ENCODE measurements around the gene HMGN3.

Gene HMGN3

GRCh38 chr6:79234150-79235022 is at the start of gene HMGN3:
Gene HMGN3 (minus strand): TSS chr6:79234682.
- Histone ChIP-seq H3K27me3 (no peaks in the 10 kb centered on the region), H3K4me3 (peak within 1 kb of the TSS; percentile 65 to 77 (median 72)), H4K20me1 (no peaks in the 10 kb centered on the region), H3K4me1 (peaks cover 0 to 16% (median 0%) of the 10 kb centered on the region in 10 experiments; a peak in 4 of 20 replicates), H3K4me2 (peak within 1 kb of the TSS; percentile 56 to 74 (median 66)), H3K27ac (peak within 1 kb of the TSS; percentile 71 to 85 (median 79)), H3K9me3 (replicated peaks in 1 of 11) (peaks cover 0 to 3% (median 0%) of the 10 kb centered on the region in 11 experiments; a peak in 2 of 22 replicates), H3K36me3 (no peaks in the 10 kb centered on the region), H3K9ac (peak within 1 kb of the TSS; percentile 75 to 84 (median 83))
- TF ChIP-seq Cebpa-rat (IDR thresholded peaks at IDR 0.05), result no peak

GRCh38 chr6:79280756-79281155 is 46.3 kb upstream of the HMGN3 start:
- Histone ChIP-seq H3K36me3 (no peaks in the 10 kb centered on the region), H3K9me3 (replicated peaks in 1 of 11) (no peaks in the 10 kb centered on the region), H3K4me3 (no peak overlapping the region), H3K9ac (no peak overlapping the region), H3K4me2 (no peak overlapping the region), H3K27ac (no peak overlapping the region), H3K4me1 (no peaks in the 10 kb centered on the region), H3K27me3 (no peaks in the 10 kb centered on the region), H4K20me1 (no peaks in the 10 kb centered on the region)
- TF ChIP-seq Cebpa-rat (IDR thresholded peaks at IDR 0.05), result no peak

GRCh38 chr6:79277109-79277508 is 42.6 kb upstream of the HMGN3 start:
- H3K4me3 ChIP-seq, result no peak overlapping the region
- H4K20me1 ChIP-seq, result no peaks in the 10 kb centered on the region
- TF ChIP-seq Cebpa-rat (IDR thresholded peaks at IDR 0.05), result no peak
- H3K36me3 ChIP-seq, result no peaks in the 10 kb centered on the region
- H3K9me3 ChIP-seq (replicated peaks in 1 of 11), result no peaks in the 10 kb centered on the region
- H3K9ac ChIP-seq, result no peak overlapping the region
- no peak overlapping the region for H3K4me2 ChIP-seq
- H3K27me3 ChIP-seq, result no peaks in the 10 kb centered on the region
- no peak overlapping the region for H3K27ac ChIP-seq
- no peaks in the 10 kb centered on the region for H3K4me1 ChIP-seq

- Histone ChIP-seq H3K27me3 (no peaks in the 10 kb centered on the region), H3K9me3 (replicated peaks in 1 of 11) (no peaks in the 10 kb centered on the region), H3K4me3 (no peak overlapping the region), H3K36me3 (no peaks in the 10 kb centered on the region), H4K20me1 (no peaks in the 10 kb centered on the region), H3K4me1 (no peaks in the 10 kb centered on the region), H3K27ac (no peak overlapping the region), H3K9ac (no peak overlapping the region), H3K4me2 (no peak overlapping the region)
- no peak for TF ChIP-seq Cebpa-rat (IDR thresholded peaks at IDR 0.05)
Observed at GRCh38 chr6:79269877-79270276, 35.4 kb upstream of the HMGN3 start.

- H3K27me3 ChIP-seq, result no peaks in the 10 kb centered on the region
- no peak overlapping the region for H3K4me3 ChIP-seq
- no peaks in the 10 kb centered on the region for H3K4me1 ChIP-seq
- no peaks in the 10 kb centered on the region for H3K36me3 ChIP-seq
- no peak overlapping the region for H3K9ac ChIP-seq
- no peak overlapping the region for H3K27ac ChIP-seq
- H3K4me2 ChIP-seq, result no peak overlapping the region
- TF ChIP-seq Cebpa-rat (IDR thresholded peaks at IDR 0.05), result no peak
- no peaks in the 10 kb centered on the region for H3K9me3 ChIP-seq (replicated peaks in 1 of 11)
- no peaks in the 10 kb centered on the region for H4K20me1 ChIP-seq
Observed at GRCh38 chr6:79267128-79267527, 32.6 kb upstream of the HMGN3 start.

- TF ChIP-seq Cebpa-rat (IDR thresholded peaks at IDR 0.05), result no peak
- Histone ChIP-seq H4K20me1 (no peaks in the 10 kb centered on the region), H3K4me1 (no peaks in the 10 kb centered on the region), H3K27me3 (no peaks in the 10 kb centered on the region), H3K27ac (no peak overlapping the region), H3K36me3 (no peaks in the 10 kb centered on the region), H3K4me2 (no peak overlapping the region), H3K9me3 (replicated peaks in 1 of 11) (no peaks in the 10 kb centered on the region), H3K9ac (no peak overlapping the region), H3K4me3 (no peak overlapping the region)
Observed at GRCh38 chr6:79266051-79266450, 31.6 kb upstream of the HMGN3 start.

GRCh38 chr6:79263359-79263758 is 28.9 kb upstream of the HMGN3 start:
- Histone ChIP-seq H3K27me3 (no peaks in the 10 kb centered on the region), H3K9me3 (replicated peaks in 1 of 11) (0 out of 22 replicates have a peak, but pooled peaks cover 0 to 5% (median 0%) of the 10 kb centered on the region in 11 experiments), H3K4me2 (no peak overlapping the region), H3K4me1 (no peaks in the 10 kb centered on the region), H3K9ac (no peak overlapping the region), H3K36me3 (no peaks in the 10 kb centered on the region), H3K27ac (no peak overlapping the region), H4K20me1 (no peaks in the 10 kb centered on the region), H3K4me3 (no peak overlapping the region)
- no peak for TF ChIP-seq Cebpa-rat (IDR thresholded peaks at IDR 0.05)

- H3K4me3 ChIP-seq, result no peak overlapping the region
- no peaks in the 10 kb centered on the region for H3K36me3 ChIP-seq
- H3K4me2 ChIP-seq, result no peak overlapping the region
- H3K27ac ChIP-seq, result no peak overlapping the region
- H3K27me3 ChIP-seq, result no peaks in the 10 kb centered on the region
- H4K20me1 ChIP-seq, result no peaks in the 10 kb centered on the region
- TF ChIP-seq Cebpa-rat (IDR thresholded peaks at IDR 0.05), result no peak
- H3K9me3 ChIP-seq (replicated peaks in 1 of 11), result 0 out of 22 replicates have a peak, but pooled peaks cover 0 to 5% (median 0%) of the 10 kb centered on the region in 11 experiments
- no peaks in the 10 kb centered on the region for H3K4me1 ChIP-seq
- H3K9ac ChIP-seq, result no peak overlapping the region
Observed at GRCh38 chr6:79261666-79262065, 27.2 kb upstream of the HMGN3 start.

GRCh38 chr6:79260772-79261171 is 26.3 kb upstream of the HMGN3 start:
- H3K36me3 ChIP-seq, result no peaks in the 10 kb centered on the region
- 0 out of 22 replicates have a peak, but pooled peaks cover 0 to 5% (median 0%) of the 10 kb centered on the region in 11 experiments for H3K9me3 ChIP-seq (replicated peaks in 1 of 11)
- H3K27ac ChIP-seq, result no peak overlapping the region
- H4K20me1 ChIP-seq, result no peaks in the 10 kb centered on the region
- H3K9ac ChIP-seq, result no peak overlapping the region
- H3K4me3 ChIP-seq, result no peak overlapping the region
- no peaks in the 10 kb centered on the region for H3K27me3 ChIP-seq
- no peak overlapping the region for H3K4me2 ChIP-seq
- no peaks in the 10 kb centered on the region for H3K4me1 ChIP-seq
- TF ChIP-seq Cebpa-rat (IDR thresholded peaks at IDR 0.05), result no peak

All from BLaER1 treated with 17β-estradiol and CSF1 and Interleukin-3, amounts not matched to agents 10 nM and 100 nM (cell line).